Activated gamma-delta T cell treated with Interleukin-2 at 50 U/mL for 16 hours (primary cell): ENCODE data around the gene BCO1.

Source experiments
- DNase-seq: peaks from one replicate; pipeline ENCODE4 v3.0.0-alpha.2; 2020

BCO1 gene

GRCh38 chr16:81278526-81278925, 40.0 kb downstream of the BCO1 start:
- DNase-seq: no peak

GRCh38 chr16:81279392-81279791, 40.9 kb downstream of the BCO1 start:
- no peak for DNase-seq

GRCh38 chr16:81280393-81280792, 41.9 kb downstream of the BCO1 start:
- no peak for DNase-seq

GRCh38 chr16:81283044-81283443, 44.6 kb downstream of the BCO1 start:
- no peak for DNase-seq

GRCh38 chr16:81284995-81285600, 46.6 kb downstream of the BCO1 start:
- no peak for DNase-seq

- no peak for DNase-seq
Observed at GRCh38 chr16:81286190-81286589, 47.7 kb downstream of the BCO1 start.

GRCh38 chr16:81291117-81291516, 52.6 kb downstream of the BCO1 start:
- DNase-seq: no peak

- no peak for DNase-seq
Observed at GRCh38 chr16:81292936-81293335, 54.4 kb downstream of the BCO1 start.

- DNase-seq: no peak
Observed at GRCh38 chr16:81293909-81294802, 55.7 kb downstream of the BCO1 start.

- no peak for DNase-seq
Observed at GRCh38 chr16:81296631-81297030, 58.1 kb downstream of the BCO1 start.

- DNase-seq: no peak
Observed at GRCh38 chr16:81307770-81308169, 69.3 kb downstream of the BCO1 start.

- no peak for DNase-seq
Observed at GRCh38 chr16:81310045-81310644, 71.7 kb downstream of the BCO1 start.

- DNase-seq: no peak
Observed at GRCh38 chr16:81311762-81312161, 73.3 kb downstream of the BCO1 start.

GRCh38 chr16:81313701-81314602, 75.5 kb downstream of the BCO1 start:
- no peak for DNase-seq

GRCh38 chr16:81314603-81315270, 76.2 kb downstream of the BCO1 start, which contains the start of gene GAN:
TSS of gene GAN (plus strand) at chr16:81314962. CDS start at chr16:81315114, 152 bp downstream.
- DNase-seq: peak; percentile 91

GRCh38 chr16:81315271-81316175, 77.0 kb downstream of the BCO1 start:
- DNase-seq: peak; percentile 38

GRCh38 chr16:81316176-81316496, 77.6 kb downstream of the BCO1 start:
- no peak for DNase-seq

GRCh38 chr16:81318711-81319110, 80.2 kb downstream of the BCO1 start:
- DNase-seq: no peak

- no peak for DNase-seq
Observed at GRCh38 chr16:81319221-81319912, 80.9 kb downstream of the BCO1 start.

- no peak for DNase-seq
Observed at GRCh38 chr16:81321039-81321438, 82.5 kb downstream of the BCO1 start.

- DNase-seq: no peak
Observed at GRCh38 chr16:81321536-81321935, 83.0 kb downstream of the BCO1 start.
